Transverse colon (tissue), 4 donors: ENCODE measurements around the gene PPL. TPM values are rescaled to one million over a fixed set of nuclear protein-coding genes. Genes with fewer than 3 reads are reported as not detected.
"Not testable (repeated sequence)": the region's sequence is repeated elsewhere in the genome, so short reads cannot be mapped to it uniquely, and the experiment has no call there.

Experiments used
- DNase-seq: peaks from one replicate; pipeline ENCODE4 v3.0.0-alpha.2; 2019
- H3K27ac ChIP-seq, 4 donors: fragments of 200-600 bp; sonication (generic); 2 replicates each; pipeline ENCODE4 v1.5.1; 2016 to 2018; ENCODE audit warnings: inconsistent platforms in 4 of 4
- H3K27me3 ChIP-seq: fragments of 200-600 bp; sonication (generic); 2 replicates; pipeline ENCODE4 v1.5.1; 2017; ENCODE audit warnings: inconsistent platforms
- H3K36me3 ChIP-seq, 4 donors: fragments of 200-600 bp; sonication (generic); 2 replicates each; pipeline ENCODE4 v1.5.1; 2017 to 2019; ENCODE audit warnings: inconsistent platforms in 4 of 4
- H3K4me1 ChIP-seq, 4 donors: fragments of 200-600 bp; sonication (generic); 2 replicates each; pipeline ENCODE4 v1.5.1; 2017 to 2020; ENCODE audit warnings: inconsistent platforms in 4 of 4
- H3K4me3 ChIP-seq, 4 donors: fragments of 200-600 bp; sonication (generic); 1 replicate in 1 of 4; 2 replicates in 3 of 4; pipeline versions ENCODE4 v1.5.1 to v1.6.1; 2017 to 2019; ENCODE audit warnings: inconsistent platforms in 4 of 4
- H3K9me3 ChIP-seq, 2 donors: fragments of 200-600 bp; sonication (generic); 2 replicates each; pipeline ENCODE4 v1.5.1; 2017 to 2019; ENCODE audit warnings: inconsistent platforms in 2 of 2
- EP300 ChIP-seq: sonication (generic); formaldehyde crosslinking; IDR thresholded peaks from one replicate; pipeline ENCODE4 v1.6.1; 2017; ENCODE audit warnings: antibody characterized with exemption, low read depth
- POLR2A ChIP-seq: fragments of 450-650 bp; IDR thresholded peaks from one replicate; pipeline ENCODE4 v1.6.1; 2016; ENCODE audit warnings: antibody characterized with exemption, mild to moderate bottlenecking, moderate library complexity
- POLR2AphosphoS5 ChIP-seq, 3 donors: sonication (generic); formaldehyde crosslinking; IDR thresholded peaks; one replicate each; pipeline ENCODE4 v1.6.1; 2016; ENCODE audit warnings: antibody characterized with exemption in 3 of 3
- WGBS, 2 donors: methylation state at CpG; one replicate each; pipeline ENCODE4 v1.1.5; 2018; ENCODE audit warnings: low coverage in 1 of 2; 5-methylcytosine and 5-hydroxymethylcytosine counted together
- in situ Hi-C, 4 donors: fragments of 200-750 bp; cut with MboI; loops; one replicate each; pipeline versions ENCODE4 v1.15.0 to v1.15.1; 2017; ENCODE audit warnings: low sequenced_read_pairs in 3 of 4, low pct_ligation_motif_present in 1 of 4, low pct_unique_long_range_greater_than_20kb in 1 of 4
- intact Hi-C: fragments of 100-400 bp; cut with DNase I; formaldehyde crosslinking; loops from one replicate; pipeline ENCODE4 v1.15.1; 2023; ENCODE audit warnings: low total_unique reads
- total RNA-seq, 4 donors: library from RNA; depleted of rRNA; stranded (reverse); fragments of >200 nt; gene quantifications; one replicate each; pipeline ENCODE4 v1.1.0, GENCODE V29; 2016
- TF ChIP-seq, protein P1 (sequence below), 5 experiments: fragments of 200-600 bp in 3 of 5; fragments of 450-650 bp in 2 of 5; sonication (generic) in 3 of 5; IDR thresholded peaks; 1 replicate in 2 of 5; 2 replicates in 3 of 5; pipeline ENCODE4 v1.5.1; 2016 to 2017; ENCODE audit warnings: antibody characterized with exemption in 5 of 5, inconsistent platforms in 3 of 5, mild to moderate bottlenecking in 2 of 5, moderate library complexity in 1 of 5

Gene PPL
- total RNA-seq, 4 donors from 2014 or later: 13.5 to 28.8 (median 22.8) TPM

DNA sequence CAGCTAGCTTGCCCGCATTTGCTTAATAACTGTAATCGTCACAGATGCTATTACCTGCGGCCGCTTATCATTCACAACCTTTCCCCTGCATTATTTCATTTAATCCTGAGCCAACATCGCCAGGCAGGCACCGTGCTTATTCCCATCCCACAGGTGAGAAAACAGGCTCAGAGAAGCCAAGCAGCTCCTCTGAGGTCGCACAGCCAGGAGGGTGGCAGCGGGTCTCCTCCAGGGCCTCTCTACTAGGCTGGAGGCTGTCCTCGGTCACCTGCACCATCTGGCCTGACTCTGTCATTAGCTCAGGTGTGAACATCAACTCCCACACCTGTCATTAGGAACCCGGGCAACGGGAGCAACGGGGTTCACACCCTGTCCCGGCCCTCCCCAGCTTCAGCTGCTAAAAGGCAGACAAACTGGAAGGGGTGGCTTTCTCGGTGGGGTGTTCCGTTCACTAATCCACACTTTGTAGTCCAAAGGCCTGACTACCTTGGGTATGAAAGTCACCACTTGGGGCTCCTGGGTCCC is 3.0 kb downstream of the PPL start:
- Histone ChIP-seq H3K27ac (no peak overlapping the region), H3K36me3 (no peaks in the 10 kb centered on the region), H3K27me3 (peaks cover 13% of the 10 kb centered on the region), H3K4me3 (no peak overlapping the region), H3K4me1 (peaks cover 3 to 25% (median 20%) of the 10 kb centered on the region in 4 donors), H3K9me3 (no peaks in the 10 kb centered on the region)
- no peak for DNase-seq
- no peak for TF ChIP-seq EP300
- TF ChIP-seq POLR2AphosphoS5 (IDR thresholded peaks at IDR 0.05): no peak
- TF ChIP-seq, protein P1, sequence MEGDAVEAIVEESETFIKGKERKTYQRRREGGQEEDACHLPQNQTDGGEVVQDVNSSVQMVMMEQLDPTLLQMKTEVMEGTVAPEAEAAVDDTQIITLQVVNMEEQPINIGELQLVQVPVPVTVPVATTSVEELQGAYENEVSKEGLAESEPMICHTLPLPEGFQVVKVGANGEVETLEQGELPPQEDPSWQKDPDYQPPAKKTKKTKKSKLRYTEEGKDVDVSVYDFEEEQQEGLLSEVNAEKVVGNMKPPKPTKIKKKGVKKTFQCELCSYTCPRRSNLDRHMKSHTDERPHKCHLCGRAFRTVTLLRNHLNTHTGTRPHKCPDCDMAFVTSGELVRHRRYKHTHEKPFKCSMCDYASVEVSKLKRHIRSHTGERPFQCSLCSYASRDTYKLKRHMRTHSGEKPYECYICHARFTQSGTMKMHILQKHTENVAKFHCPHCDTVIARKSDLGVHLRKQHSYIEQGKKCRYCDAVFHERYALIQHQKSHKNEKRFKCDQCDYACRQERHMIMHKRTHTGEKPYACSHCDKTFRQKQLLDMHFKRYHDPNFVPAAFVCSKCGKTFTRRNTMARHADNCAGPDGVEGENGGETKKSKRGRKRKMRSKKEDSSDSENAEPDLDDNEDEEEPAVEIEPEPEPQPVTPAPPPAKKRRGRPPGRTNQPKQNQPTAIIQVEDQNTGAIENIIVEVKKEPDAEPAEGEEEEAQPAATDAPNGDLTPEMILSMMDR (IDR thresholded peaks at IDR 0.05): no peak
- TF ChIP-seq POLR2A: no peak
- WGBS, 2 donors: 84 to 98% methylated on average over 9 to 15 of the region's 15 CpGs
- intact Hi-C loops: no loop called here
- in situ Hi-C loops: no loop called here

DNA sequence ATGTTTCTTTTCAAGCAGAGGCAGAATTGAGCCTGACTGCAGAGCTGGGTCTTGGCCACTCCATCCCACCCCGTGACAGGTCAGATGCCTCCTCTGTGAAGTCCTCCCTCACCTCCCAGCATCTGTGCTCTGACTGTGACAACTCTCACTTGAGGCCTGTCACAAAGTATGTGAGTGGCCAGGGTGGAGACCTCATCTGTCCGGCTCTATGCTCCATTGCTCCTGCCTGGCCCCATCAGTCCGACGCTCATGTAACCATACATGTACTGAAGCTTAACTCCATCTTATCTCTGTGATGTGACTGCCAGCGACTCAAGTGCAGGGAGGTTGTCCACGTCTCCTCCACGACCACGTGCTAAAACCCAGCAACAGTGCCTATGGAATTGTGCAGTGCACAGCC is 3.5 kb downstream of the PPL start:
- intact Hi-C loops: no loop called here
- H3K9me3 ChIP-seq: no peaks in the 10 kb centered on the region
- H3K36me3 ChIP-seq: no peaks in the 10 kb centered on the region
- no peak for DNase-seq
- H3K27ac ChIP-seq: no peak overlapping the region
- in situ Hi-C loops: no loop called here
- H3K4me3 ChIP-seq: no peak overlapping the region
- 76 to 80% methylated on average over 3 to 8 of the region's 8 CpGs for WGBS, 2 donors
- H3K27me3 ChIP-seq: peaks cover 13% of the 10 kb centered on the region
- peaks cover 3 to 25% (median 20%) of the 10 kb centered on the region in 4 donors for H3K4me1 ChIP-seq
- no peak for TF ChIP-seq POLR2AphosphoS5 (IDR thresholded peaks at IDR 0.05)
- TF ChIP-seq, protein P1 (IDR thresholded peaks at IDR 0.05): no peak
- no peak for TF ChIP-seq EP300
- no peak for TF ChIP-seq POLR2A

DNA sequence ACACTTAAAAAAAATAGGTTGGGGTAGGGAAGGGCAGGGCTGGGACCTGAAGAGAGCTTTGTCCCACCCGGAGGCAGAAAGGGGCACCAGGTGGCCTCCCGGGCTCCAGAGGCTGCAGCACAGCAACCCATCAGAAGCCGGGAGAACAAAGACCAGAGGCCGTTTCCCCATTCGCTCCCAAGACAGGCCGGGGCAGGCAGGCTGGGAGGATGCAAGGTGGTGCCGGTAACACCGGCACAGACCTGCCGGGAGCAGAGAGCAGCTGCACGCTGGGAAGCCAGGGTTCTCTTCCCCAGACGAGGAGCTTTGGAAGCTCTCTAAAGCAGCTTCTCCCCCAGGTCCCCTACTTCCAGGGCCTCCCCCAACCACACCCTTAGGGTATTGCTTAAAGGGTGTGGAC is 5.6 kb downstream of the PPL start:
- WGBS, 2 donors: 88% methylated on average over 11 of the region's 11 CpGs; no CpG with 5 or more reads in 1 of the 2 donors
- no peaks in the 10 kb centered on the region for H3K36me3 ChIP-seq
- H3K27ac ChIP-seq: no peak overlapping the region
- no peak for DNase-seq
- in situ Hi-C loops: no loop called here
- H3K4me3 ChIP-seq: no peak overlapping the region
- H3K4me1 ChIP-seq: peaks cover 0 to 8% (median 6%) of the 10 kb centered on the region in 4 donors
- H3K9me3 ChIP-seq: peaks cover 0 to 8% of the 10 kb centered on the region in 2 donors
- no peak for TF ChIP-seq EP300
- no peak for TF ChIP-seq POLR2A
- no peak for TF ChIP-seq POLR2AphosphoS5 (IDR thresholded peaks at IDR 0.05)
- TF ChIP-seq, protein P1 (IDR thresholded peaks at IDR 0.05): no peak
- intact Hi-C loops: no loop called here
- peaks cover 8% of the 10 kb centered on the region for H3K27me3 ChIP-seq

DNA sequence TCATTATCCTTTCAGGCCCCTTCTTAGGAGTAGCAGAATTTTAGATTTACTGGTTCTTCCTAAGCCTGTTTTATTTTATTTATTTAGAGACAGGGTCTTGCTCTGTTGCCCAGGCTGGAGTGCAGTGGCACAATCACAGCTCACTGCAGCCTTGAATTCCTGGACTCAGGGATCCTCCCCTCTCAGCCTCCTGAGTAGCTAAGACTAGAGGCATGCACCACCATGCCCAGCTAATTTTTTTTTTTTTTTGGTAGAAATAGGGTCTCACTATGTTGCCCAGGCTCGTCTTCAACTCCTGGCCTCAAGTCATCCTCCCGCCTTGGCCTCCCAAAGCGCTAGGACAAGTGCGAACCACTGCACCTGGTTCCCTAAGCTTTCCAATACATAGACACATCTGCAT is 7.3 kb downstream of the PPL start:
- H3K4me1 ChIP-seq, H3K4me3 ChIP-seq, intact Hi-C loops, H3K27ac ChIP-seq, in situ Hi-C loops, H3K9me3 ChIP-seq, H3K36me3 ChIP-seq, H3K27me3 ChIP-seq, DNase-seq: not testable (repeated sequence)
- 91 to 97% methylated on average over 4 of the region's 4 CpGs for WGBS, 2 donors

DNA sequence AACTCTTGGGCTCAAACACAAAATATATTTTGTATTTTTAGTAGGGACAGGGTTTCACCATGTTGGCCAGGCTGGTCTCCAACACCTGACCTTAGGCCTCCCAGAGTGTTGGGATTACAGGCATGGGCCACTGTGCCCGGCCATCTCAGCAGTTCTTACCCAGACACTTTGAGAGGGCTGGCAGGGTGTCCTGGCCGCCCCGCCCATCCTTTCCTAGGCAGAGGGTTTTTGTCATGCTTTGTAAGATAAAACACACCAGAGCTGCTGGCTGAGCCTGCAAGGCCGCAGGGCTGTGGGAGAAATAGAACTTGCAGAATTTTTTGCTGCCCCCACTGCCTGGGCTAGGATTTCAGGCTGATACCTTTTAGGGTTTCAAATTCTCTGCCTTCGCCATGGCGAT is 8.7 kb downstream of the PPL start:
- intact Hi-C loops (no loop called here), in situ Hi-C loops (no loop called here)
- Histone ChIP-seq H3K27ac (no peak overlapping the region), H3K4me1 (peaks cover 0 to 5% (median 0%) of the 10 kb centered on the region in 4 donors), H3K27me3 (no peaks in the 10 kb centered on the region), H3K9me3 (peaks cover 0 to 8% of the 10 kb centered on the region in 2 donors), H3K4me3 (no peak overlapping the region), H3K36me3 (no peaks in the 10 kb centered on the region)
- 80 to 89% methylated on average over 1 to 6 of the region's 6 CpGs for WGBS, 2 donors
- no peak for DNase-seq
- no peak for TF ChIP-seq POLR2A
- no peak for TF ChIP-seq POLR2AphosphoS5 (IDR thresholded peaks at IDR 0.05)
- TF ChIP-seq, protein P1 (IDR thresholded peaks at IDR 0.05): no peak
- TF ChIP-seq EP300: no peak
